Astrocyte (in vitro differentiated cells and primary cell): ENCODE results near the gene ITGB1BP2. TPM values are rescaled to one million over a fixed set of nuclear protein-coding genes. Genes with fewer than 3 reads are reported as not detected.
"Not testable (repeated sequence)": the region's sequence is repeated elsewhere in the genome, so short reads cannot be mapped to it uniquely, and the experiment has no call there.

Experiments used
- DNase-seq: peaks from one replicate; pipeline ENCODE4 v3.0.0-alpha.2; 2010; ENCODE audit warnings: low read depth
- FAIRE-seq: peaks from 2 replicates; lab custom pipeline; 2011; peaks lifted over from hg19 to GRCh38; lab: Jason Lieb, UNC
- H2AFZ ChIP-seq: 2 replicates; pipeline ENCODE4 v1.6.0; 2012; ENCODE audit warnings: low read depth, low read length, inconsistent platforms
- H3K27ac ChIP-seq: 2 replicates; pipeline ENCODE4 v1.5.1; 2011; ENCODE audit warnings: low read depth, low read length, inconsistent platforms
- H3K27me3 ChIP-seq: 2 replicates; pipeline ENCODE4 v1.6.0; 2011; ENCODE audit warnings: low read length, inconsistent platforms; ENCODE audit not compliant: insufficient read depth
- H3K36me3 ChIP-seq: 2 replicates; pipeline ENCODE4 v1.5.1; 2011; ENCODE audit warnings: low read length, inconsistent platforms; ENCODE audit not compliant: insufficient read depth
- H3K4me1 ChIP-seq: 2 replicates; pipeline ENCODE4 v1.5.1; 2011; ENCODE audit warnings: low read length, inconsistent platforms; ENCODE audit not compliant: insufficient read depth
- H3K4me2 ChIP-seq: 2 replicates; pipeline ENCODE4 v1.6.0; 2012; ENCODE audit warnings: low read length, inconsistent platforms
- H3K4me3 ChIP-seq: 2 replicates; pipeline ENCODE4 v1.5.1; 2011; ENCODE audit warnings: low read depth, mild to moderate bottlenecking, low read length, inconsistent platforms; ENCODE audit not compliant: insufficient read depth
- H3K79me2 ChIP-seq: 2 replicates; pipeline ENCODE4 v1.6.0; 2012; ENCODE audit warnings: mild to moderate bottlenecking, low read length, inconsistent platforms; ENCODE audit not compliant: insufficient read depth
- H3K9ac ChIP-seq: 2 replicates; pipeline ENCODE4 v1.6.0; 2012; ENCODE audit warnings: mild to moderate bottlenecking, low read length, inconsistent platforms
- H3K9me3 ChIP-seq: 2 replicates; pipeline ENCODE4 v1.5.1; 2012; ENCODE audit warnings: low read depth, mild to moderate bottlenecking, low read length, inconsistent platforms; ENCODE audit not compliant: insufficient read depth
- H4K20me1 ChIP-seq: 2 replicates; pipeline ENCODE4 v1.6.0; 2012; ENCODE audit warnings: low read length, inconsistent platforms; ENCODE audit not compliant: insufficient read depth
- H3K27ac Mint-ChIP-seq: one replicate; pipeline ENCODE4 v1.8.0; 2021; ENCODE audit warnings: mild to moderate bottlenecking, mixed read lengths; ENCODE audit not compliant: unreplicated experiment
- H3K27me3 Mint-ChIP-seq: one replicate; pipeline ENCODE4 v1.8.0; 2021; ENCODE audit warnings: low read depth, mixed read lengths; ENCODE audit not compliant: unreplicated experiment
- H3K36me3 Mint-ChIP-seq: one replicate; pipeline ENCODE4 v1.8.0; 2021; ENCODE audit warnings: low read depth, mixed read lengths; ENCODE audit not compliant: unreplicated experiment
- H3K4me1 Mint-ChIP-seq: one replicate; pipeline ENCODE4 v1.8.0; 2021; ENCODE audit warnings: low read depth, mixed read lengths; ENCODE audit not compliant: unreplicated experiment
- H3K4me3 Mint-ChIP-seq: one replicate; pipeline ENCODE4 v1.8.0; 2021; ENCODE audit warnings: mild to moderate bottlenecking, moderate library complexity, mixed read lengths; ENCODE audit not compliant: unreplicated experiment
- H3K9me3 Mint-ChIP-seq: one replicate; pipeline ENCODE4 v1.8.0; 2021; ENCODE audit warnings: mild to moderate bottlenecking, mixed read lengths; ENCODE audit not compliant: unreplicated experiment
- CTCF ChIP-seq: IDR thresholded peaks from 2 replicates; pipeline ENCODE4 v1.5.1; 2011; ENCODE audit warnings: low read depth, mild to moderate bottlenecking, inconsistent platforms, low read length, moderate library complexity; ENCODE audit not compliant: insufficient read depth
- EZH2 ChIP-seq: IDR thresholded peaks from 2 replicates; pipeline ENCODE4 v1.6.1; 2012; ENCODE audit warnings: mild to moderate bottlenecking, low read length, inconsistent platforms; ENCODE audit not compliant: insufficient read depth
- total RNA-seq: library from RNA; stranded (reverse); gene quantifications from 2 replicates; pipeline ENCODE4 v1.2.1, GENCODE V29; 2021

ITGB1BP2 gene
- total RNA-seq, 1 donor from 2014 or later = 3.2 TPM

- H3K27me3 Mint-ChIP-seq = no peaks in the 10 kb centered on the region
- H3K4me1 Mint-ChIP-seq = no peaks in the 10 kb centered on the region
- no peak overlapping the region for H3K27ac Mint-ChIP-seq
- no peaks in the 10 kb centered on the region for H3K9me3 ChIP-seq
- no peaks in the 10 kb centered on the region for H3K4me1 ChIP-seq
- no peak for DNase-seq
- no peak overlapping the region for H3K27ac ChIP-seq
- TF ChIP-seq CTCF (no peak), EZH2 (no peak)
- FAIRE-seq = no peak
- H3K9ac ChIP-seq = no peak overlapping the region
- H2AFZ ChIP-seq = no peak overlapping the region
- H3K36me3 Mint-ChIP-seq = peaks cover 2% of the 10 kb centered on the region
- no peaks in the 10 kb centered on the region for H3K9me3 Mint-ChIP-seq
- H4K20me1 ChIP-seq = no peaks in the 10 kb centered on the region
- H3K4me3 Mint-ChIP-seq = no peak overlapping the region
- no peaks in the 10 kb centered on the region for H3K27me3 ChIP-seq
- H3K4me2 ChIP-seq = no peak overlapping the region
- H3K79me2 ChIP-seq = no peaks in the 10 kb centered on the region
- no peak overlapping the region for H3K4me3 ChIP-seq
- no peaks in the 10 kb centered on the region for H3K36me3 ChIP-seq
Observed at GRCh38 chrX:71269801-71270395, 31.7 kb upstream of the ITGB1BP2 start.

GRCh38 chrX:71272313-71272712, 29.2 kb upstream of the ITGB1BP2 start:
- H3K79me2 ChIP-seq, H3K36me3 ChIP-seq, H3K9me3 Mint-ChIP-seq, H3K9me3 ChIP-seq, H3K4me3 Mint-ChIP-seq, H4K20me1 ChIP-seq, H3K27ac Mint-ChIP-seq, H3K27ac ChIP-seq, FAIRE-seq, H3K4me2 ChIP-seq, H2AFZ ChIP-seq, H3K9ac ChIP-seq, H3K4me1 ChIP-seq, H3K4me3 ChIP-seq, DNase-seq, H3K36me3 Mint-ChIP-seq, H3K27me3 Mint-ChIP-seq, H3K27me3 ChIP-seq, H3K4me1 Mint-ChIP-seq: not testable (repeated sequence)

GRCh38 chrX:71281300-71281699, 20.2 kb upstream of the ITGB1BP2 start:
- FAIRE-seq, DNase-seq, H3K4me2 ChIP-seq, H3K4me3 ChIP-seq, H3K9ac ChIP-seq, H3K36me3 Mint-ChIP-seq, H2AFZ ChIP-seq, H3K36me3 ChIP-seq, H3K4me1 ChIP-seq, H3K4me3 Mint-ChIP-seq, H3K27me3 Mint-ChIP-seq, H3K27ac ChIP-seq, H3K4me1 Mint-ChIP-seq, H3K9me3 ChIP-seq, H3K27me3 ChIP-seq, H3K27ac Mint-ChIP-seq, H3K9me3 Mint-ChIP-seq: not testable (repeated sequence)
- Histone ChIP-seq H3K79me2 (peaks cover 29% of the 10 kb centered on the region), H4K20me1 (peaks cover 22% of the 10 kb centered on the region)
